Lung (tissue), 12 donors: Measurements from ENCODE around the gene HNRNPLL. TPM values are rescaled to one million over a fixed set of nuclear protein-coding genes. Genes with fewer than 3 reads are reported as not detected.

Source experiments
- ATAC-seq: fragments of 200-7000 bp; cut with Tn5 transposase; one replicate; pipeline ENCODE4 v1.9.1; 2020; ENCODE audit warnings: moderate number of reproducible peaks; ENCODE audit not compliant: insufficient read depth, low FRiP score
- DNase-seq, 3 donors: peaks; one replicate each; pipeline ENCODE4 v3.0.0-alpha.2; 2013 to 2017
- H3K27ac ChIP-seq, 2 donors: one replicate each; pipeline ENCODE4 v1.5.1; 2013; ENCODE audit warnings: mild to moderate bottlenecking in 2 of 2, moderate library complexity in 2 of 2, control low read depth in 1 of 2, inconsistent platforms in 1 of 2, low read depth in 1 of 2, low read length in 1 of 2
- H3K27me3 ChIP-seq, 3 donors: one replicate each; pipeline ENCODE4 v1.5.1; 2013; ENCODE audit warnings: low read length in 2 of 3; ENCODE audit not compliant: control insufficient read depth in 3 of 3, insufficient read depth in 3 of 3
- H3K36me3 ChIP-seq, 4 donors: one replicate each; pipeline ENCODE4 v1.5.1; 2013; ENCODE audit warnings: low read length in 4 of 4, mild to moderate bottlenecking in 1 of 4, moderate library complexity in 1 of 4; ENCODE audit not compliant: control insufficient read depth in 4 of 4, insufficient read depth in 4 of 4
- H3K4me1 ChIP-seq, 5 donors: one replicate each; pipeline ENCODE4 v1.5.1; 2013; ENCODE audit warnings: low read length in 5 of 5, mild to moderate bottlenecking in 2 of 5, moderate library complexity in 1 of 5; ENCODE audit not compliant: control insufficient read depth in 5 of 5, insufficient read depth in 5 of 5
- H3K4me3 ChIP-seq: one replicate; pipeline ENCODE4 v1.5.1; 2013; ENCODE audit warnings: mild to moderate bottlenecking, control low read depth, moderate library complexity
- H3K9ac ChIP-seq, 2 donors: one replicate each; pipeline ENCODE4 v1.5.1; 2013; ENCODE audit warnings: low read length in 2 of 2, control low read depth in 1 of 2; ENCODE audit not compliant: insufficient read depth in 1 of 2
- H3K9me3 ChIP-seq, 4 donors: one replicate each; pipeline ENCODE4 v1.5.1; 2013; ENCODE audit warnings: low read length in 3 of 4, mild to moderate bottlenecking in 1 of 4, moderate library complexity in 1 of 4; ENCODE audit not compliant: control insufficient read depth in 4 of 4, insufficient read depth in 3 of 4
- WGBS, 2 donors: extraction: QIAGEN DNeasy Blood & Tissue Kit; methylation state at CpG; one replicate each; pipeline ENCODE4 v1.1.7; 2013; 5-methylcytosine and 5-hydroxymethylcytosine counted together
- polyA plus RNA-seq, 2 donors: library from polyadenylated mRNA; stranded (reverse); fragments of 200-250 nt; gene quantifications; one replicate each; pipeline ENCODE4 v1.2.1, GENCODE V29; 2013
- total RNA-seq, 2 donors: library from RNA; depleted of rRNA in 1 of 2; stranded (reverse); fragments of >200 nt in 1 of 2; gene quantifications; one replicate each; pipeline ENCODE4 v1.2.1, GENCODE V29; 2014 to 2021
- TF ChIP-seq, protein P1 (sequence below): IDR thresholded peaks from 2 replicates; pipeline ENCODE4 v1.5.1; 2012; ENCODE audit warnings: mild to moderate bottlenecking; ENCODE audit errors: control extremely low read depth, extremely low read depth
- donor health status: control.
- donor health status: control.
- donor health status: Bipolar disorder and iron deficiency.
- donor health status: healthy.
- donor health status: DM: yes; HTN: yes; CAD: no.

HNRNPLL gene
- total and polyA plus RNA-seq, 4 donors: 12.4 to 88.8 (median 30.7) TPM

DNA sequence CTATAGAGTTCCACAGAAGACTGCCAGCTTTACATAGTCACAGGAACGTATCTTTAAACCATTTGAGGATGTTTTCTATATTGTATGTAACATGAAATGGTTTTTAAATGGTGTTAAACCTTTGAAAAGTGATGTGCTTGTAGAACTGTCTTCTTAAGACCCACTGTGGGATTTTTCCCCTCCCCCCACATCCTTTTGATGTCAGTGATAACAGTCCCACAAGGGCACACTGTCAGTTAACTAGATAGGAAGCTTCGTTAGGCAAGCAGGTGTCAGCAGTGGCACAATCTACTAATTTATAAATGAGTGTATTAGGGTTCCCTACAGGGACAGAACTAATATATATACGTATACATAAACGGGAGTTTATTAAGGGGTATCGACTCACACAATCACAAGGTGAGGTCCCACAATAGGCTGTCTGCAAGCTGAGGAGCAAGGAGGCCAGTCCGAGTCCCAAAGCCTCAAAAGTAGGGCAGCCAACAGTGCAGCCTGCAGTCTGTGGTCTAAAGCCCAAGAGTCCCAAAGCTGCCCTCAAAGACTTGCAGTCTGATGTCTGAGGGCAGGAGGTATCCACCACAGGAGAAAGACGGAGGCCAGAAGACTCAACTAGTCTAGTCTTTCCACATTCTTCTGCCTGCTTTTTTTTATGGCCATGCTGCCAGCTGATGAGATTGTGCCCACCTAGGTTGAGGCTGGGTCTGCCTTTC lies 23.8 kb upstream of the HNRNPLL start:
- Histone ChIP-seq H3K27me3 (no peaks in the 10 kb centered on the region), H3K27ac (no peak overlapping the region), H3K9ac (no peak overlapping the region), H3K4me1 (peaks cover 0 to 7% (median 0%) of the 10 kb centered on the region in 5 donors), H3K36me3 (no peaks in the 10 kb centered on the region), H3K9me3 (no peaks in the 10 kb centered on the region), H3K4me3 (no peak overlapping the region)
- TF ChIP-seq, protein P1, sequence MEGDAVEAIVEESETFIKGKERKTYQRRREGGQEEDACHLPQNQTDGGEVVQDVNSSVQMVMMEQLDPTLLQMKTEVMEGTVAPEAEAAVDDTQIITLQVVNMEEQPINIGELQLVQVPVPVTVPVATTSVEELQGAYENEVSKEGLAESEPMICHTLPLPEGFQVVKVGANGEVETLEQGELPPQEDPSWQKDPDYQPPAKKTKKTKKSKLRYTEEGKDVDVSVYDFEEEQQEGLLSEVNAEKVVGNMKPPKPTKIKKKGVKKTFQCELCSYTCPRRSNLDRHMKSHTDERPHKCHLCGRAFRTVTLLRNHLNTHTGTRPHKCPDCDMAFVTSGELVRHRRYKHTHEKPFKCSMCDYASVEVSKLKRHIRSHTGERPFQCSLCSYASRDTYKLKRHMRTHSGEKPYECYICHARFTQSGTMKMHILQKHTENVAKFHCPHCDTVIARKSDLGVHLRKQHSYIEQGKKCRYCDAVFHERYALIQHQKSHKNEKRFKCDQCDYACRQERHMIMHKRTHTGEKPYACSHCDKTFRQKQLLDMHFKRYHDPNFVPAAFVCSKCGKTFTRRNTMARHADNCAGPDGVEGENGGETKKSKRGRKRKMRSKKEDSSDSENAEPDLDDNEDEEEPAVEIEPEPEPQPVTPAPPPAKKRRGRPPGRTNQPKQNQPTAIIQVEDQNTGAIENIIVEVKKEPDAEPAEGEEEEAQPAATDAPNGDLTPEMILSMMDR: no peak
- DNase-seq (no peak), ATAC-seq (no peak)
- WGBS, 2 donors: 79% methylated on average over 7 of the region's 7 CpGs

DNA sequence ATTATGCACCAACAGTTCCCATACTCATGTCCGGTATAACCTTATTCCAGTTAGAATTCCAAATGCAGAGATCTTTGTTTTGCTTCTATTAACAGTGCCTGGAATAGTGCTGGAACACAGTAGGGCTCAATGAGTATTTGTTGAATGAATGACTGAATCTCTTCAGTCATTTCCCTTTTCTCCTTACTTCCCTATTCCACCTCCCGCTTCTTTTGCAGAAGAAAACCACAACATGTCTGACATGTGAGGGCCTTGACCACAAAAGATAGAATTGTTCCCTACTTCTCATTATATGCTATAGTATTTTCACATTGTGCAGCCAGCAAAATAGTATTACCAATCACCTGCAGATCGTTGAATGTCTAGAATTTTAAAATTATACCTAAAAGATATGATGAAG lies 19.5 kb upstream of the HNRNPLL start:
- Histone ChIP-seq H3K4me1 (peaks cover 0 to 13% (median 5%) of the 10 kb centered on the region in 5 donors), H3K36me3 (no peaks in the 10 kb centered on the region), H3K27ac (no peak overlapping the region), H3K9me3 (no peaks in the 10 kb centered on the region), H3K4me3 (no peak overlapping the region), H3K27me3 (no peaks in the 10 kb centered on the region), H3K9ac (no peak overlapping the region)
- WGBS, 2 donors: 35 to 70% methylated on average over 3 of the region's 3 CpGs
- TF ChIP-seq, protein P1: no peak
- no peak for ATAC-seq
- DNase-seq: no peak

DNA sequence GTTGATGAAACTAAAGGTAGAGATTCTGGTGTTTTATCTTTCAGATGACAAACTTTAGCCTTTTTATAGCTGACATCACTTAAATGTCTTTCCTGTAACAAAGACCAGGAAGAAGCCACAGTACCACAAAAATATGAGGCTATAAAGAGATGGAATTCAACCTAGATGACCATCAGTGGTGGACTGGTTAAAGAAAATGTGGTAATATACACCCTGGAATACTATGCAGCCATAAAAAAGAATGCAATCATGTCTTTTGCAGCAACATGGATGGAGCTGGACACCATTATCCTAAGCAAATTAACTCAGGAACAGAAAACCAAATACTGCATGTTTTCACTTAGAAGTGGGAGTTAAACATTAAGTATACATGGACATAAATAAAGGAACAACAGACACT lies 18.3 kb upstream of the HNRNPLL start:
- no peak overlapping the region for H3K9ac ChIP-seq
- H3K36me3 ChIP-seq: no peaks in the 10 kb centered on the region
- DNase-seq (no peak), ATAC-seq (no peak)
- TF ChIP-seq, protein P1: no peak
- no peak overlapping the region for H3K4me3 ChIP-seq
- H3K4me1 ChIP-seq: peaks cover 0 to 13% (median 5%) of the 10 kb centered on the region in 5 donors
- no peak overlapping the region for H3K27ac ChIP-seq
- no peaks in the 10 kb centered on the region for H3K9me3 ChIP-seq
- no peaks in the 10 kb centered on the region for H3K27me3 ChIP-seq
